Stomach smooth muscle (tissue), 2 donors: ENCODE results near the gene KRT33B.
"Not testable (repeated sequence)": the region's sequence is repeated elsewhere in the genome, so short reads cannot be mapped to it uniquely, and the experiment has no call there.

ENCODE experiments used
- H3K27ac ChIP-seq: one replicate; pipeline ENCODE4 v1.7.0; 2013; ENCODE audit warnings: mild to moderate bottlenecking, low read length, inconsistent platforms
- H3K27me3 ChIP-seq, 2 donors: one replicate each; pipeline ENCODE4 v1.7.0; 2013; ENCODE audit warnings: low read length in 2 of 2; ENCODE audit not compliant: insufficient read depth in 2 of 2, control insufficient read depth in 1 of 2
- H3K36me3 ChIP-seq, 2 donors: one replicate each; pipeline ENCODE4 v1.7.0; 2013; ENCODE audit warnings: low read length in 2 of 2; ENCODE audit not compliant: control insufficient read depth in 2 of 2, insufficient read depth in 2 of 2
- H3K4me1 ChIP-seq: one replicate; pipeline ENCODE4 v1.7.0; 2013; ENCODE audit warnings: low read length; ENCODE audit not compliant: control insufficient read depth, insufficient read depth
- H3K4me3 ChIP-seq, 2 donors: one replicate each; pipeline ENCODE4 v1.7.0; 2013; ENCODE audit warnings: low read length in 2 of 2
- H3K9ac ChIP-seq, 2 donors: one replicate each; pipeline ENCODE4 v1.7.0; 2013; ENCODE audit warnings: low read length in 2 of 2, mild to moderate bottlenecking in 1 of 2
- H3K9me3 ChIP-seq, 2 donors: one replicate each; pipeline ENCODE4 v1.7.0; 2013; ENCODE audit warnings: low read length in 2 of 2; ENCODE audit not compliant: control insufficient read depth in 2 of 2
- donor health status: healthy.
- donor health status: Pancreatic carcinoma.

KRT33B gene

GRCh38 chr17:41407226-41407625 is 37.6 kb upstream of the KRT33B start:
- Histone ChIP-seq H3K9me3 (no peaks in the 10 kb centered on the region), H3K4me3 (no peak overlapping the region), H3K27me3 (peaks cover 0 to 2% of the 10 kb centered on the region in 2 donors), H3K4me1 (peaks cover 4% of the 10 kb centered on the region), H3K9ac (no peak overlapping the region), H3K36me3 (no peaks in the 10 kb centered on the region), H3K27ac (no peak overlapping the region)

- no peak overlapping the region for H3K4me3 ChIP-seq
- H3K27ac ChIP-seq, result no peak overlapping the region
- no peak overlapping the region for H3K9ac ChIP-seq
- H3K27me3 ChIP-seq, result peaks cover 0 to 2% of the 10 kb centered on the region in 2 donors
- no peaks in the 10 kb centered on the region for H3K9me3 ChIP-seq
- H3K4me1 ChIP-seq, result peaks cover 4% of the 10 kb centered on the region
- no peaks in the 10 kb centered on the region for H3K36me3 ChIP-seq
These were observed 36.6 kb upstream of the KRT33B start for GRCh38 chr17:41406205-41406604.

- Histone ChIP-seq H3K27me3 (peaks cover 0 to 2% of the 10 kb centered on the region in 2 donors), H3K4me3 (no peak overlapping the region), H3K9ac (no peak overlapping the region), H3K4me1 (peaks cover 4% of the 10 kb centered on the region), H3K27ac (no peak overlapping the region), H3K36me3 (no peaks in the 10 kb centered on the region), H3K9me3 (no peaks in the 10 kb centered on the region)
These were observed 34.5 kb upstream of the KRT33B start for GRCh38 chr17:41404024-41404671.

- Histone ChIP-seq H3K4me3 (no peak overlapping the region), H3K9me3 (no peaks in the 10 kb centered on the region), H3K4me1 (peaks cover 4% of the 10 kb centered on the region), H3K27ac (no peak overlapping the region), H3K9ac (no peak overlapping the region), H3K27me3 (peaks cover 0 to 2% of the 10 kb centered on the region in 2 donors), H3K36me3 (no peaks in the 10 kb centered on the region)
These were observed 33.9 kb upstream of the KRT33B start for GRCh38 chr17:41403404-41404023.

- no peaks in the 10 kb centered on the region for H3K27me3 ChIP-seq
- no peak overlapping the region for H3K9ac ChIP-seq
- H3K4me3 ChIP-seq, result no peak overlapping the region
- H3K9me3 ChIP-seq, result no peaks in the 10 kb centered on the region
- no peaks in the 10 kb centered on the region for H3K36me3 ChIP-seq
- H3K4me1 ChIP-seq, result peaks cover 4% of the 10 kb centered on the region
- no peak overlapping the region for H3K27ac ChIP-seq
These were observed 32.5 kb upstream of the KRT33B start for GRCh38 chr17:41402161-41402560.

GRCh38 chr17:41396996-41397660 is 27.5 kb upstream of the KRT33B start, which contains the start of gene KRT31:
Gene KRT31 (minus strand): TSS chr17:41397608. CDS start chr17:41397539, 69 bp downstream.
- Histone ChIP-seq H3K9ac (no peak within 1 kb of the TSS), H3K36me3 (no peaks in the 10 kb centered on the region), H3K4me3 (no peak within 1 kb of the TSS), H3K27me3 (no peaks in the 10 kb centered on the region), H3K27ac (no peak within 1 kb of the TSS), H3K4me1 (no peaks in the 10 kb centered on the region), H3K9me3 (no peaks in the 10 kb centered on the region)

- H3K36me3 ChIP-seq, result no peaks in the 10 kb centered on the region
These were observed 26.7 kb upstream of the KRT33B start for GRCh38 chr17:41396340-41396739.

GRCh38 chr17:41395611-41396010 is 26.0 kb upstream of the KRT33B start:
- H3K9ac ChIP-seq, result no peak overlapping the region
- no peaks in the 10 kb centered on the region for H3K4me1 ChIP-seq
- no peaks in the 10 kb centered on the region for H3K36me3 ChIP-seq
- H3K27ac ChIP-seq, result no peak overlapping the region
- H3K9me3 ChIP-seq, result no peaks in the 10 kb centered on the region
- H3K27me3 ChIP-seq, result no peaks in the 10 kb centered on the region
- H3K4me3 ChIP-seq, result no peak overlapping the region

More at GRCh38 chr17:41396340-41396739, 26.7 kb upstream of the KRT33B start:
- H3K4me3 ChIP-seq, result no peak overlapping the region
- no peak overlapping the region for H3K27ac ChIP-seq
- no peaks in the 10 kb centered on the region for H3K4me1 ChIP-seq
- no peaks in the 10 kb centered on the region for H3K9me3 ChIP-seq
- no peak overlapping the region for H3K9ac ChIP-seq
- no peaks in the 10 kb centered on the region for H3K27me3 ChIP-seq

GRCh38 chr17:41395044-41395443 is 25.4 kb upstream of the KRT33B start:
- H3K4me1 ChIP-seq, H3K9ac ChIP-seq, H3K9me3 ChIP-seq, H3K27me3 ChIP-seq, H3K4me3 ChIP-seq, H3K36me3 ChIP-seq, H3K27ac ChIP-seq: not testable (repeated sequence)

GRCh38 chr17:41394254-41394996 is 24.8 kb upstream of the KRT33B start:
- Histone ChIP-seq H3K4me1 (no peaks in the 10 kb centered on the region), H3K36me3 (no peaks in the 10 kb centered on the region), H3K4me3 (no peak overlapping the region), H3K27ac (no peak overlapping the region), H3K9ac (no peak overlapping the region), H3K9me3 (no peaks in the 10 kb centered on the region), H3K27me3 (peaks cover 0 to 2% of the 10 kb centered on the region in 2 donors)
